Right lobe of liver (tissue), 4 donors: ENCODE results near the gene PLXNA2.

Experiments
- POLR2A ChIP-seq: fragments of 450-650 bp; IDR thresholded peaks from one replicate; pipeline ENCODE4 v1.6.1; 2017; ENCODE audit warnings: antibody characterized with exemption, mild to moderate bottlenecking
- TF ChIP-seq, protein P1 (sequence below), 4 donors: fragments of 200-600 bp in 3 of 4; fragments of 450-650 bp in 1 of 4; IDR thresholded peaks; one replicate each; pipeline versions ENCODE4 v1.5.1 to v1.8.0; 2016 to 2022; ENCODE audit warnings: antibody characterized with exemption in 4 of 4, mild to moderate bottlenecking in 2 of 4
- donor health status: DM: no; HTN: no; CAD: no.
- donor health status: DM: no; HTN: no; CAD: no.
- donor health status: DM: no; HTN: yes; CAD: no.

DNA sequence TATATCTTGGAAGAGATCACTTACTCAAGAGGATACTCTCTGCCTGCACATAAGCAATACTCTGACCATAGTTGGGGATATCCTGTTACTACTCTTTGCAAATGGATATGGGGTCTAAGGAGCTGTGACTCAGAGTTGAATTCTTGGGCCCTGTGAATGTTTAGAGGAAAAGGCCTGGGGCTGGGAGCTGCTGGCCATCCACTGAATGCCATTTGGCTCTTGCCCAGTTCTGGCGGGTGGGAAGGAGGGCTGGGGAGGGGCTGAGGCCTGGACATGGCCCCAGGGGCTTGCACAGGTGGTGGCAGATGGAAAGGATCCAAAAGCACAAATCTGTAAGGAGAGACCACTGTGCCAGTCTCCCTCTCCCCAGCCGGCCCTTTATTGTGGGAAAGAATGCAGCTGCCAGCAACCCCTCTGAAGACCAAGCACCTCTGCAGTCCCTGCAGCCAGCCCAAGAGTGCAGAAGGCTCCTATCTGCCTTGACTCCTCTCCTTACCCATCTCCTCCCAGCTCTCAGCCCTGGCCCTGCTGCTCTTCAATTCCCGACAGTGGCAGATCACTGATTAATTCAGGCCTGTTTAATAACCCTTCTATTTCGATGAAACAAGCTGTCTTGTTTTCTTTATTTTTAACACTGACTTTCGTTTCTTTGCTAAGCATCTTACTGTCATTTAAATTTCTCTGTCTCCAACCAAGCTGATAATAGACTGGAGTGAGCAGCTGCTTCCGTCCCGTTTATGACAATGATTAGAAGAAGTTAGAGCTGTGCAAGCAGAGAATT is 12.1 kb downstream of the PLXNA2 start:
- no peak for TF ChIP-seq POLR2A
- TF ChIP-seq, protein P1, sequence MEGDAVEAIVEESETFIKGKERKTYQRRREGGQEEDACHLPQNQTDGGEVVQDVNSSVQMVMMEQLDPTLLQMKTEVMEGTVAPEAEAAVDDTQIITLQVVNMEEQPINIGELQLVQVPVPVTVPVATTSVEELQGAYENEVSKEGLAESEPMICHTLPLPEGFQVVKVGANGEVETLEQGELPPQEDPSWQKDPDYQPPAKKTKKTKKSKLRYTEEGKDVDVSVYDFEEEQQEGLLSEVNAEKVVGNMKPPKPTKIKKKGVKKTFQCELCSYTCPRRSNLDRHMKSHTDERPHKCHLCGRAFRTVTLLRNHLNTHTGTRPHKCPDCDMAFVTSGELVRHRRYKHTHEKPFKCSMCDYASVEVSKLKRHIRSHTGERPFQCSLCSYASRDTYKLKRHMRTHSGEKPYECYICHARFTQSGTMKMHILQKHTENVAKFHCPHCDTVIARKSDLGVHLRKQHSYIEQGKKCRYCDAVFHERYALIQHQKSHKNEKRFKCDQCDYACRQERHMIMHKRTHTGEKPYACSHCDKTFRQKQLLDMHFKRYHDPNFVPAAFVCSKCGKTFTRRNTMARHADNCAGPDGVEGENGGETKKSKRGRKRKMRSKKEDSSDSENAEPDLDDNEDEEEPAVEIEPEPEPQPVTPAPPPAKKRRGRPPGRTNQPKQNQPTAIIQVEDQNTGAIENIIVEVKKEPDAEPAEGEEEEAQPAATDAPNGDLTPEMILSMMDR (IDR thresholded peaks at IDR 0.05), result no peak
